ENCODE measurements around the gene LCE1D.

Gene LCE1D

DNA sequence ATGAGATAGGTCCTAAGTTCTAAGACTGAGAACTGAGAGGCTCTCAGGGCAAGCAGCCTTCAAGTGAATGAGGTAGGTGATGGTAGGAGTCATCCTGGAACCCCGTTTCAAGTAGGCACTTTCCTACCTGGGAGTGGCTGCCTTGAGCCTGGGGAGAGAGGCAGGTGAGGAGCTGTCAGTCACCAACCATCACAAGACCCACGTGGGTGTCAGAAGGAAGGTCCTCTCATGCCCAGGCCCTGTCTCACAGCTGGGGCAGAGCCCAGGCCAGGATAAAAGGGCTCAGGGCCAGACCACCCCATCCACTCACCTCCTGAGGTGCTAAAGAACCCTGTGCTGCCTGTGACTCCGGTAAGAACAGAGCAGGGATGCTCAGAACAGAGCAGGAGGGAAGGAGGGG lies at the start of gene LCE1D:
Gene LCE1D, plus strand, starts transcription at position 301 of the 400 bp plus-strand sequence. CDS start 1,074 bp downstream, outside the sequence.
- no peak for DNase-seq

- DNase-seq, result no peak
Observed at GRCh38 chr1:152747831-152748230, 48.7 kb upstream of the LCE1D start.

DNA sequence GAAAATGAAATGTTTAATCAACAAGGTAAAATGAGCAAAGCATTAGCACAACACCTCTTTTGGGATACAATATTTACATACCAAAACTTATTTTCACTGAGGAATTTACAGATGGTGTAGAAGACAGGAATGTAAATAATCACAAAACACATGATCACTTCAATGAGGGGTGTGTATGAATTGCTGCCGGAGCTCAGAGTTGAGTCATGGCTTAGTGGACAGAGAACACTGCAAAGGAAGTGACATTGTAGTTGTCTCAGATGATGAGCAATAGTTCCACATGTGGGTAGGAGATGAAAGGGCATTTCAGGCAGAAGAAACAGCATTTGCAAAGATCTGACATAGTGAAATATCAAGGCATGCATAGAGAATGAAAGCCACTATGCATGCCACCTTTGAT lies 44.3 kb upstream of the LCE1D start:
- no peak for DNase-seq

DNA sequence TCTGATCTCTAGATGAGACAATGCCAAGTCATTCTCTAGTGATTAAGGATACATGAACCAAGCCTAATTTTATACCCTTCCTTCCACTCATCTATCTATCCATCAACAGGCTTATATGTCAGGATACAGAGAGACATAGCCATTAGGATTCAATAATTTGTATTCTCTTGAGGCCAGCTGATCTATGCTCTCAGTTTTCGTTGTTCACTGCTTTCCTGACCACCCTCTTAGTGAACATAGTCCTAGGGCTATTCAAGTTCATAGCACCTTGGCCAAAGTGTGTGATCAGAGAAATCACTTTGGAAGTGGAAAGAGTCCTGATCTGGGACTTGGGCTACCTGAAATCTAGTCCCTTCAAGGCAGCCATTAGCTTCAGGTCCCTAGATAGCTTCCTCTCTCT lies 42.9 kb upstream of the LCE1D start:
- no peak for DNase-seq

DNA sequence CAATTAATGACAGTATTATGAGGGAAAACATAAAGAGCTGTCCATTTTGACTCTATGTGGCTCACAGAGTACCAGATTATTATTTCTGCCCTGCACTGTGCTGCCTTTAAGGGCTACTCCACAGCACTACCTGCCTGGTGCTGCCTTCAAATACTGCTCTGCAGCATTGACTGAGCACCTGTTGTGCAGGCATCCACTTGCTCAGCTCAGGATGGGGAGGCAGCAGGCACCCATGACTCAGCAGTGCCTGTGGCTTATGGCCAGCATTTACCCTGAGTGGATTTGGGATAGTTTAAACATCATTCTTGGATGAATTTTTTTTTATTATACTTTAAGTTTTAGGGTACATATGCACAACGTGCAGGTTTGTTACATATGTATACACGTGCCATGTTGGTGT lies 39.6 kb upstream of the LCE1D start:
- DNase-seq, result no peak

DNA sequence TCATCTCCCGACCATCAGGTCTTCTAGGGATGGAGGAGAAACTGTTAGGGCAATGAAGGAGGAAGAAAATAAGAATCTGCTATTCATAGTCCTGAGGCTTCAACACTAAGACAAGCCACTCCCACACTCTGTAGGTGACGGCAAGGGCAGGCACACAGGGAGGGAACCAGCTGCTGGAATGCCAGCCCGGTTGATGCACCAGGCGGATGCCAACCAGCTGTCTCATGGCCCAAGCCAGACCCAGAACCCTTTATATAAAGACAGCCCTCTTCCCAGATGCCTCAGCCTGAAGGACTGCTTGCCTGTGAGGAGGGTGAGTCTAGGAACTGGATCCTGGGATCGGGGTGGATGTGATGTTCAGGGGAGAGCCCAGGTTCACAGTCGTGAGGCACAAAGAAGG lies 38.8 kb upstream of the LCE1D start, which contains the start of gene KPRP:
Gene KPRP, plus strand, starts transcription at position 279 of the 400 bp plus-strand sequence. CDS start 1,564 bp downstream, outside the sequence.
- no peak for DNase-seq

DNA sequence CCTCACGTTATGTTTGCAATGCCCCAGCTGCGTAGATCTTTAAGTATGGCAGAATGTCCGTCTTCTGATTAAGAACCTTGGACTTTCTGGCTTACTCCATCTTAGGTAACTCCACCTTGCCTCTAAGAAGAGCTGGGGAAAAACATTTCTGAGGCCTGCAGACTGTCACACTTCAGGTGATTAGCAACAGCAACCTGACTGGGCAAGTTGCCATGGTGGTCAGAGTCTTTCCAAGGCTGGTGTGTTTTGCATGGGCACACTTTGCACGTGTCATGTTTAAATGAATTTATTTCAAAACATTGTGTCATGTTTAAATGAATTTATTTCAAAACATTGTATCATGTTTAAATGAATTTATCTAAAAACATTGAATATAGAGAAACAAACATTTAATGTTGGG lies 37.9 kb upstream of the LCE1D start:
- no peak for DNase-seq

GRCh38 chr1:152759453-152760173 lies 36.9 kb upstream of the LCE1D start:
- DNase-seq, result no peak

- DNase-seq, result no peak
Observed at GRCh38 chr1:152760551-152761190, 35.9 kb upstream of the LCE1D start.

DNA sequence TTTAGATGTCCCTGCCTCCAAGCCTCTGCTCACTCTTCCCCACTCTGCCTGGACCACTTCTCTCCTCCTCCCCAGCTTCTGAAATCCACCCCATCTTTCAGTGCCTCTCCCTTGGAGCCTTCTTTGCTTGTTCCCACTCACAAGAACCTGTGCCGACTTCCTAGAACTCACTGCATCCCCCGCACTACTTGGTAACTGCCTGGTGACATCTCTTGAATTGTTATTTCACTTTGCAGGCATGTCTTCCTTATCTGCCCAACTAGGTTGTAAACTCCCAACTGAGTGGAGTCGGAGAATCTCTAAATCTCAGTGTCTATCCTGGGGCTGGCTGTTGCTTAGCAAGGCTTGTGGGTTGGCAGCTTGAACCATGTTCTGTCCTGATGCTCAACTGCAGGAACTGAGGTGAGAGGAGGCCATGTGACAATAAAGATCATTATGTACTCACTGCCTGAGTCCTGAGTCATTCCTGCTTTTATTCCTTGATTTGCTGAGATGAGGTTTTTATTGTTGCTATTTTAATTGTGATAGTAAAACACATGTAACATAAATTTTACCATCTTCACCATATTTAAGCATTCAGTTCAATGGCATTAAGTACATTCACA lies 34.8 kb upstream of the LCE1D start:
- no peak for DNase-seq

DNA sequence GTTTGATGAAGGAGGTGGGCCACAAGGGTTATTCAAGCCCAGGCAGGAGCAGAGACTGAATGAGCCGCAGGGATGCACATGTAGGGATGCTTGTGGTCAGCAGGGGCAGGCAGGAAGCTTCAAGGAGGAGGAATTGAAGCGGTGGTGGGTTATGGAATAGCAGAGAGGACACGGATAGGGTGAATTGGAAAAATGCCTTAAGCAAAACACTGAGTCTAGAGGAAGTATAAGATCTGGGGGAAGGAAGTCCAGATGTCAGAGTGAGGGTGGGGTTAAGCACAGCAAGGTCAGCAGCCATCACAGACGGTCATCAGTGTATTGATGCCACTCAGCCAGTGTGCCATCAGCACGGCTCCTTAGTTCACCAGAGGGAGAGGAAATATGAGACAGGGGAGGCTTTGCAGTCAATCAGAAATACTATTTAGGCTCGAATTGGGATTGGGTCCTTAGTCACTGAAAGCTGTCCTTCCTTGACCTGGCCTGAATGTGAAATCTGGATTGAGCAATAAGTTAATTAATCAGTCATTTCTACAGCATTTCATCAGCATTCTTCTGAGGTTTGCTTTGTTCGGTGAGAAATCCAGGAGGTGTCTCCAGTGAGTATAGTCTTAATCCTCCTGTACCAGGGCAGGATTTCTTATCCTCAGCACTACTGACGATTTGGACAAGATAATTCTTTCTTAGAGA lies 27.5 kb upstream of the LCE1D start:
- DNase-seq, result no peak

DNA sequence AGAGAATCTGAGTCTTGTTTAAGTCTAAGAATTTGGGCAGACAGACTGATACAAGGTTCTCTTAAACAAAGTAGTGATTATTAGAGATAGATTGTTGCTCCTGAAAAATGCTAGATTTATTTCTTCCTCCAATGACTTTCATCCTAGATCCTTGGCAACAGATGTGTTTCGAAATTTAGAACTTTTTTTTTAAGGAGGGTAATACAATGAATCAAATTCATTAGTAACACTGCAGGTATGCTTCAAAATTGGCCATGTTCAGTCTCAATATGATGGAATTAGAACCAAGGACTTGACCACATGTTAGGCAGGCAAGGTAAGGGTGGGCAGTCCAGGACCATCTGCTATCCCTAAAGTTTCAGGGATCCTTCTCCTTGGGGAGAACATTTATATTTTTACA lies 26.1 kb upstream of the LCE1D start:
- no peak for DNase-seq

- DNase-seq, result no peak
Observed at GRCh38 chr1:152774875-152775274, 21.6 kb upstream of the LCE1D start, which contains the start of gene LCE1F. TSS of gene LCE1F (plus strand) at chr1:152775140. CDS start at chr1:152776372, 1,232 bp downstream.

DNA sequence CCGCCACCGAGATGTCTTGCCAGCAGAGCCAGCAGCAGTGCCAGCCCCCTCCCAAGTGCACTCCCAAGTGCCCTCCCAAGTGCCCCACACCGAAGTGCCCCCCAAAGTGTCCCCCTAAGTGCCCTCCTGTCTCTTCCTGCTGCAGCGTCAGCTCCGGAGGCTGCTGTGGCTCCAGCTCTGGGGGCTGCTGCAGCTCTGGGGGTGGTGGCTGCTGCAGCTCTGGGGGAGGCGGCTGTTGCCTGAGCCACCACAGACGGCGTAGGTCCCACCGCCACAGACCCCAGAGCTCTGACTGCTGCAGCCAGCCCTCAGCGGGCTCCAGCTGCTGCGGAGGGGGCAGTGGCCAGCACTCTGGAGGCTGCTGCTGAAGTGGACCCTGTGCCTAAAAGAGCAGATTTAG lies 20.2 kb upstream of the LCE1D start:
- DNase-seq, result no peak

GRCh38 chr1:152777510-152778137 lies 18.9 kb upstream of the LCE1D start:
- DNase-seq, result no peak

GRCh38 chr1:152783095-152783494 lies 13.4 kb upstream of the LCE1D start:
- DNase-seq, result no peak

- DNase-seq, result no peak
Observed at GRCh38 chr1:152786077-152786476, 10.4 kb upstream of the LCE1D start, which contains the start of gene LCE1E. TSS of gene LCE1E (plus strand) at chr1:152786257. CDS start at chr1:152787300, 1,043 bp downstream.

GRCh38 chr1:152795686-152796085 lies 835 bp upstream of the LCE1D start:
- no peak for DNase-seq

DNA sequence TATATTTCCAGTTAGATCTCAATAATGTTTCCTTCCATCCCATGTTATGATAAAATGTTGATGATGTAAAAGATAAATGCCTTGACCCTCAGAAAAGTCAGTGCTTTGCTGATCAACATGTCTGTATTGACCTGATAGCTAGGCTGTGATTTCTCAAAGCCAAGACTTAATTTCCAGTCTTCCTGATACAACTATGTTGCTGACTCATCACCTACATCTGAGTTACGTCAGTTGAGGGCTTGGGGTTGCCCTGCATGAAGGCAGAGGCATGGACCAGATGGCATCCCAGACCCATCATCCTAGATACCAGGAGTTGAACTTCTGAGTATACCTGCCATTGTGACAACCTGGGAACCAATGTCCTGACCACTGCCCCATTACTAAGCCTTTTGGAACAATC lies 4.8 kb downstream of the LCE1D start:
- no peak for DNase-seq

DNA sequence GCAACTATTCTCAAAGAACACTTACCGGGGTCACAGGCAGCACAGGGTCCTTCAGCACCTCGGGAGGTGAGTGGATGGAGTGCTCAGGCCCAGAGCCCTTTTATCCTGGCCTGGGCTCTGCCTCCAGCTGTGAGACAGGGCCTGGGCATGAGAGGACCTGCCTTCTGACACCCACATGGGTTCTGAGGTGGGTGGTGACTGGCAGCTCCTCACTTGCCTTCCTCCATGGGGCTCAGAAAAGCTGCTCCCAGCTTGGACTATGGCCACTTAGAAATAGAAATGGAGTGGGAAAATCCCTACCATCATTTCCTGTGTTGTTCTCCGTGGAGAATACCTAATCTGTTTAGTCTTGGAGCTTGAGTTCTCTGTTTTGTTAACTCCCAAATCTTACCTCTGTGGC lies 10.1 kb downstream of the LCE1D start, which contains the start of gene LCE1C:
Gene LCE1C, minus strand, starts transcription at position 76 of the 400 bp plus-strand sequence. CDS start 1,173 bp downstream, outside the sequence.
- no peak for DNase-seq

DNA sequence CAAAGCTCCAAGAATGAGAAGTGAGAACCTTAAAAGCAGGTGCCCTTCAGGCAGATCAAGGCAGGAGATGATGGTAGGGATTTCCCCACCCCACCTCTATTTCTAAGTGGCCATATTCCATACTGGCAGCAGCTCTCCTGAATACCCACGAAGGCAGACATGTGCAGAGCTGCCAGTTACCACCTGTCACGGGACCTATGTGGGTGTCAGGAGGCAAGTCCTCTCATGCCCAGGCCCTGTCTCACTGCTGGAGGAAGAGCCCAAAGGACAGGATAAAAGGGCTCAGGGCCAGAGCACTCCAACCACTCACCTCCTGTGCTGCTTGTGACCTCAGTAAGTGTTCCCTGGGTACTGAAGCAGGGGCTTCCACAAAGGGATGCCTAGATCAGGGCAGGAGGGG lies 14.5 kb downstream of the LCE1D start:
- no peak for DNase-seq

- DNase-seq, result no peak
Observed at GRCh38 chr1:152811671-152812070, 15.2 kb downstream of the LCE1D start, which contains the start of gene LCE1B. TSS of gene LCE1B (plus strand) at chr1:152811971. CDS start at chr1:152812447, 476 bp downstream.

GRCh38 chr1:152817309-152817708 lies 20.8 kb downstream of the LCE1D start:
- DNase-seq, result no peak

Measured in CD4-positive, alpha-beta T cell treated with Interleukin-21 for 1 hour (primary cell).